K562 (cell line): ENCODE results near the gene IRF1. TPM values are rescaled to one million over a fixed set of nuclear protein-coding genes. Genes with fewer than 3 reads are reported as not detected.
A peak's percentile ranks its signal among the peaks of the same experiment; 100 is the strongest.

Experiments used
- ADNP ChIP-seq: fragments of 200-800 bp; sonication (Bioruptor generic); IDR thresholded peaks from 2 replicates; pipeline ENCODE4 v1.6.1; 2016; ENCODE audit warnings: missing genetic modification characterization, missing compliant biosample characterization
- ARID4B ChIP-seq: sonication (generic); formaldehyde crosslinking; IDR thresholded peaks from 2 replicates; pipeline ENCODE4 v1.8.0; 2022; ENCODE audit warnings: mild to moderate bottlenecking, missing genetic modification reagents
- ATF4 ChIP-seq: fragments of 450-650 bp; formaldehyde crosslinking; IDR thresholded peaks from 2 replicates; pipeline ENCODE4 v1.4.0; 2022; ENCODE audit warnings: mild to moderate bottlenecking, moderate library complexity
- CEBPG ChIP-seq, 3 experiments: fragments of 200-800 bp in 1 of 3; sonication (Bioruptor generic) in 1 of 3; sonication (generic) in 1 of 3; formaldehyde crosslinking in 1 of 3; IDR thresholded peaks in 2 of 3; conservative IDR thresholded peaks in 1 of 3; 2 replicates each; pipeline versions ENCODE4 v1.6.1 to v1.8.0; 2016 to 2022; ENCODE audit warnings: missing compliant biosample characterization in 2 of 3, missing genetic modification characterization in 2 of 3, mild to moderate bottlenecking in 1 of 3, missing genetic modification reagents in 1 of 3
- DPF2 ChIP-seq: fragments of 450-650 bp; IDR thresholded peaks from 2 replicates; pipeline ENCODE4 v1.6.1; 2016
- EGR1 ChIP-seq: fragments of 450-650 bp; conservative IDR thresholded peaks from 2 replicates; pipeline ENCODE4 v1.6.1; 2017; ENCODE audit warnings: mild to moderate bottlenecking
- FOXA3 ChIP-seq, 2 experiments: fragments of 450-650 bp in 1 of 2; sonication (generic) in 1 of 2; formaldehyde crosslinking; IDR thresholded peaks in 1 of 2; conservative IDR thresholded peaks in 1 of 2; 2 replicates each; pipeline versions ENCODE4 v1.4.0 to v1.8.0; 2020 to 2022; ENCODE audit warnings: mild to moderate bottlenecking in 2 of 2, missing genetic modification reagents in 1 of 2
- HDAC2 ChIP-seq: fragments of 450-650 bp; IDR thresholded peaks from 2 replicates; pipeline ENCODE4 v1.6.1; 2016; ENCODE audit warnings: mild to moderate bottlenecking
- HNRNPL ChIP-seq: fragments of 200-400 bp; formaldehyde crosslinking; IDR thresholded peaks from 2 replicates; pipeline ENCODE4 v1.6.1; 2017; ENCODE audit warnings: low read depth, mild to moderate bottlenecking, low read length
- L3MBTL2 ChIP-seq: fragments of 450-650 bp; IDR thresholded peaks from 2 replicates; pipeline ENCODE4 v1.6.1; 2016; ENCODE audit warnings: mild to moderate bottlenecking, moderate library complexity
- MAZ ChIP-seq, 2 experiments: fragments of 450-650 bp in 1 of 2; sonication (generic) in 1 of 2; formaldehyde crosslinking; IDR thresholded peaks in 1 of 2; conservative IDR thresholded peaks in 1 of 2; 2 replicates each; pipeline versions ENCODE4 v1.4.0 to v1.5.0; 2020; ENCODE audit warnings: mild to moderate bottlenecking in 1 of 2, missing genetic modification reagents in 1 of 2
- NFE2 ChIP-seq: IDR thresholded peaks from 2 replicates; pipeline ENCODE4 v1.6.1; 2014; ENCODE audit warnings: antibody characterized with exemption, low read depth
- NFRKB ChIP-seq: fragments of 450-650 bp; IDR thresholded peaks from 2 replicates; pipeline ENCODE4 v1.6.1; 2016; ENCODE audit warnings: low read depth
- NR2C1 ChIP-seq, 2 experiments: fragments of 450-650 bp; IDR thresholded peaks; 2 replicates each; pipeline ENCODE4 v1.6.1; 2017; ENCODE audit warnings: mild to moderate bottlenecking in 2 of 2, antibody characterized with exemption in 1 of 2, inconsistent platforms in 1 of 2, missing compliant biosample characterization in 1 of 2, missing genetic modification characterization in 1 of 2
- SLC30A9 ChIP-seq: fragments of 250-450 bp; sonication (Bioruptor Pico); IDR thresholded peaks from 2 replicates; pipeline ENCODE4 v1.8.0; 2022; ENCODE audit warnings: mild to moderate bottlenecking, moderate library complexity
- SMAD2 ChIP-seq: fragments of 150-350 bp; IDR thresholded peaks from 2 replicates; pipeline ENCODE4 v1.6.1; 2014; ENCODE audit warnings: low read depth, mild to moderate bottlenecking, low read length
- SMARCA4 ChIP-seq: fragments of 450-650 bp; IDR thresholded peaks from 2 replicates; pipeline ENCODE4 v1.6.1; 2016
- SUPT5H ChIP-seq: fragments of 450-650 bp; IDR thresholded peaks from 2 replicates; pipeline ENCODE4 v1.6.1; 2016
- U2AF2 ChIP-seq: fragments of 200-400 bp; formaldehyde crosslinking; optimal IDR thresholded peaks from 2 replicates; pipeline ENCODE3; 2017; ENCODE audit warnings: low read depth, mild to moderate bottlenecking, low read length
- ZFX ChIP-seq: sonication (generic); formaldehyde crosslinking; IDR thresholded peaks from 2 replicates; pipeline ENCODE4 v1.8.0; 2022; ENCODE audit warnings: mild to moderate bottlenecking, missing genetic modification reagents, moderate library complexity
- ZNF134 ChIP-seq: fragments of 250-450 bp; sonication (Bioruptor Pico); conservative IDR thresholded peaks from 2 replicates; pipeline ENCODE4 v1.4.0; 2020
- ZNF143 ChIP-seq: sonication (generic); formaldehyde crosslinking; IDR thresholded peaks from 2 replicates; pipeline ENCODE4 v1.9.0; 2022; ENCODE audit warnings: mild to moderate bottlenecking, missing genetic modification reagents
- ZNF175 ChIP-seq: fragments of 200-800 bp; sonication (Bioruptor generic); IDR thresholded peaks from 2 replicates; pipeline ENCODE4 v1.6.1; 2016; ENCODE audit warnings: low read depth, mild to moderate bottlenecking, missing genetic modification characterization, missing compliant biosample characterization
- ZNF197 ChIP-seq: fragments of 200-800 bp; sonication (Bioruptor generic); IDR thresholded peaks from 2 replicates; pipeline ENCODE4 v1.6.1; 2016; ENCODE audit warnings: low read depth, missing genetic modification characterization, missing compliant biosample characterization
- ZNF324 ChIP-seq: fragments of 250-450 bp; sonication (Bioruptor Pico); IDR thresholded peaks from 2 replicates; pipeline ENCODE4 v1.4.0; 2020; ENCODE audit warnings: mild to moderate bottlenecking
- polyA plus RNA-seq, 8 experiments: library from polyadenylated mRNA; depleted of rRNA in 4 of 8; stranded (reverse) in 5 of 8; unstranded in 3 of 8; fragments of >200 nt; fragmentation: Nextera tagmentation in 2 of 8; fragmentation: Illumina TruSeq in 1 of 8; extraction: Ambion mirVana in 2 of 8; extraction: Trizol in 1 of 8; gene quantifications; 2 replicates each; pipeline versions ENCODE4 v1.2.1 to v1.2.3, GENCODE V29; 2011 to 2014; ENCODE audit warnings: inconsistent platforms in 1 of 8, missing spikeins in 1 of 8
- total RNA-seq, 7 experiments: library from RNA; depleted of rRNA in 6 of 7; stranded (reverse); fragments of >200 nt in 6 of 7; fragmentation: Illumina TruSeq in 2 of 7; extraction: Trizol in 2 of 7; gene quantifications; 2 replicates each; pipeline versions ENCODE4 v1.2.1 to v1.2.3, GENCODE V29; 2011 to 2021; ENCODE audit warnings: low replicate concordance in 1 of 7

Gene IRF1
- total and polyA plus RNA-seq, 9 of the 15 experiments (the other 6 are each of a cell fraction or from before 2014, with no cell fraction given), result 1.1 to 12.3 (median 5.9) TPM

GRCh38 chr5:132495667-132496190 lies 5.2 kb upstream of the IRF1 start (continued):
- no peak for TF ChIP-seq ZNF134 (CRISPR knock-in tag)
- no peak for TF ChIP-seq ZNF324 (CRISPR knock-in tag)
- peak; percentile 95 for TF ChIP-seq EGR1
- peak; percentile 76; the same call in 1 of the 2 replicates for TF ChIP-seq ZNF197 (CRISPR knock-in tag)
- TF ChIP-seq SUPT5H, result peak; percentile 31; the same call in 1 of the 2 replicates
- 0 out of 2 replicates have a peak, but pooled peaks have one; percentile 55 for TF ChIP-seq L3MBTL2
- TF ChIP-seq HNRNPL, result peak; percentile 98
- TF ChIP-seq DPF2, result peak; percentile 70
- peak; percentile 84 for TF ChIP-seq NFRKB
- no peak for TF ChIP-seq U2AF2
- TF ChIP-seq ZNF143 (CRISPR knock-in tag), result 0 out of 2 replicates have a peak, but pooled peaks have one; percentile 46
- TF ChIP-seq HDAC2, result peak; percentile 20; the same call in 1 of the 2 replicates
- no peak for TF ChIP-seq ADNP (tag)
- no peak for TF ChIP-seq NR2C1 (IDR thresholded peaks at IDR 0.05)
- TF ChIP-seq NR2C1 (tag; IDR thresholded peaks at IDR 0.05), result peak; percentile 52
- peak; percentile 83 for TF ChIP-seq NFE2
- no peak for TF ChIP-seq ATF4
- no peak for TF ChIP-seq SMAD2
- peak; percentile 92 to 96 for TF ChIP-seq MAZ (CRISPR knock-in tag; conservative IDR thresholded peaks at IDR 0.05 in 1 of 2, IDR thresholded peaks at IDR 0.05 in 1 of 2)
- no peak for TF ChIP-seq ZNF175 (CRISPR knock-in tag)
- TF ChIP-seq SLC30A9 (CRISPR knock-in tag), result no peak
- no peak for TF ChIP-seq FOXA3 (CRISPR knock-in tag; conservative IDR thresholded peaks at IDR 0.05 in 1 of 2, IDR thresholded peaks at IDR 0.05 in 1 of 2)
- TF ChIP-seq CEBPG (CRISPR knock-in tag; IDR thresholded peaks at IDR 0.05), result no peak
- TF ChIP-seq CEBPG (tag; conservative IDR thresholded peaks at IDR 0.05 in 1 of 2, IDR thresholded peaks at IDR 0.05 in 1 of 2), result no peak
- peak; percentile 63; the same call in 1 of the 2 replicates for TF ChIP-seq SMARCA4
- TF ChIP-seq ARID4B (CRISPR knock-in tag), result peak; percentile 23; the same call in 1 of the 2 replicates
- TF ChIP-seq ZFX, result peak; percentile 81
